ENCODE data around the gene TCP11. TPM values are rescaled to one million over a fixed set of nuclear protein-coding genes. Genes with fewer than 3 reads are reported as not detected.

TCP11 gene
- polyA plus RNA-seq, 1 of the 3 experiments (the other 2 are of a cell fraction), result 0.16 TPM

- 95% methylated on average over 18 of the region's 18 CpGs for WGBS (ENCODE audit: low lambda C conversion rate)
- Histone ChIP-seq H3K4me3 (ENCODE audit: low read depth in 2 of 2, low read length in 1 of 2) (no peak overlapping the region), H3K79me2 (ENCODE audit: insufficient read depth) (no peaks in the 10 kb centered on the region), H3K4me1 (ENCODE audit: control insufficient read depth in 1 of 2, insufficient read depth in 2 of 2, low read depth in 1 of 2, low read length in 1 of 2) (peaks cover 11 to 36% of the 10 kb centered on the region in 2 experiments), H3K9me2 (no peaks in the 10 kb centered on the region), H3F3A (replicated peaks; ENCODE audit: insufficient read depth) (peaks cover 9% of the 10 kb centered on the region), H2AFZ (ENCODE audit: low read depth) (no peak overlapping the region), H3K27ac (ENCODE audit: low read depth in 2 of 2, low read length in 1 of 2) (no peak overlapping the region), H3K36me3 (replicated peaks in 1 of 2; ENCODE audit: control insufficient read depth in 1 of 2, insufficient read depth in 2 of 2, low read length in 1 of 2) (peaks cover 0 to 14% of the 10 kb centered on the region in 2 experiments), H3K4me2 (no peak overlapping the region), H3K9me3 (no peaks in the 10 kb centered on the region), H3K27me3 (ENCODE audit: insufficient read depth) (no peaks in the 10 kb centered on the region), H3K9ac (no peak overlapping the region), H4K20me1 (ENCODE audit: insufficient read depth) (no peaks in the 10 kb centered on the region)
- no peak for TF ChIP-seq SIN3A (IDR thresholded peaks at IDR 0.05; ENCODE audit: borderline replicate concordance, low read depth, low read length)
- no peak for TF ChIP-seq EP300 (IDR thresholded peaks at IDR 0.05; ENCODE audit: borderline replicate concordance in 1 of 2, low read depth in 1 of 2, low read length in 1 of 2)
- no peak for TF ChIP-seq REST (IDR thresholded peaks at IDR 0.05; ENCODE audit: low read depth, low read length)
- TF ChIP-seq, protein P1, sequence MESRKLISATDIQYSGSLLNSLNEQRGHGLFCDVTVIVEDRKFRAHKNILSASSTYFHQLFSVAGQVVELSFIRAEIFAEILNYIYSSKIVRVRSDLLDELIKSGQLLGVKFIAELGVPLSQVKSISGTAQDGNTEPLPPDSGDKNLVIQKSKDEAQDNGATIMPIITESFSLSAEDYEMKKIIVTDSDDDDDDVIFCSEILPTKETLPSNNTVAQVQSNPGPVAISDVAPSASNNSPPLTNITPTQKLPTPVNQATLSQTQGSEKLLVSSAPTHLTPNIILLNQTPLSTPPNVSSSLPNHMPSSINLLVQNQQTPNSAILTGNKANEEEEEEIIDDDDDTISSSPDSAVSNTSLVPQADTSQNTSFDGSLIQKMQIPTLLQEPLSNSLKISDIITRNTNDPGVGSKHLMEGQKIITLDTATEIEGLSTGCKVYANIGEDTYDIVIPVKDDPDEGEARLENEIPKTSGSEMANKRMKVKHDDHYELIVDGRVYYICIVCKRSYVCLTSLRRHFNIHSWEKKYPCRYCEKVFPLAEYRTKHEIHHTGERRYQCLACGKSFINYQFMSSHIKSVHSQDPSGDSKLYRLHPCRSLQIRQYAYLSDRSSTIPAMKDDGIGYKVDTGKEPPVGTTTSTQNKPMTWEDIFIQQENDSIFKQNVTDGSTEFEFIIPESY (IDR thresholded peaks at IDR 0.05; ENCODE audit: borderline replicate concordance, low read depth), result no peak
- DNase-seq, result no peak
- POLR2A ChIA-PET, result no interaction called here
- CTCF ChIA-PET, result interaction anchor here (1.2 to 1.9 kb wide), 4 partner anchors 20 to 104 kb away, joined by 3 to 9 read pairs (median 3); no protein-coding TSS in a partner anchor
These were observed 49.6 kb downstream of the TCP11 start for GRCh38 chr6:35091346-35092083.

DNA sequence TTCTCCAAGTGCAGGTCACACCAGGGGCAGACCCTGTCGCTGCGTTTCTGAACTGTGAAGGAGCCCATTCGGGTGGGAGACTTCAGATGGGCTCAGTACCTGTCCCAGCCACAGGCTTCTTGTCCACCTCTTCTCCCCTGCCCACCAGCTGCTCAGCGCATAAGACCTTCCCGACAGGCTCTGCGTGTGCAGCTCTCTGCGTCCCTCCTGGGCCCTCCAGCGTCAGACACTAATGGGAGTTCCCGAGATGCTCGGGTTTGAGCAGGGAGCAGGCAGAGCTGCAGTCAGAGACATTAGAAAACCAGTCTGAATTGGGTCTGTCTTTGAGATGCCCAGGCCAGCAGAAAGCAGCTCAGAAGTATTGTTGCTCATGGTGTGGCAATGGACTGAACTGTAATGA, 50.4 kb downstream of the TCP11 start:
- Histone ChIP-seq H3K27ac (ENCODE audit: low read depth in 2 of 2, low read length in 1 of 2) (no peak overlapping the region), H3K4me1 (ENCODE audit: control insufficient read depth in 1 of 2, insufficient read depth in 2 of 2, low read depth in 1 of 2, low read length in 1 of 2) (peaks cover 11 to 28% of the 10 kb centered on the region in 2 experiments), H3K4me3 (ENCODE audit: low read depth in 2 of 2, low read length in 1 of 2) (no peak overlapping the region), H3K9ac (no peak overlapping the region), H3K9me3 (no peaks in the 10 kb centered on the region), H3F3A (replicated peaks; ENCODE audit: insufficient read depth) (peaks cover under 1% of the 10 kb centered on the region), H3K4me2 (no peak overlapping the region), H3K9me2 (no peaks in the 10 kb centered on the region), H2AFZ (ENCODE audit: low read depth) (no peak overlapping the region), H3K27me3 (ENCODE audit: insufficient read depth) (no peaks in the 10 kb centered on the region), H4K20me1 (ENCODE audit: insufficient read depth) (no peaks in the 10 kb centered on the region), H3K79me2 (ENCODE audit: insufficient read depth) (no peaks in the 10 kb centered on the region), H3K36me3 (replicated peaks in 1 of 2; ENCODE audit: control insufficient read depth in 1 of 2, insufficient read depth in 2 of 2, low read length in 1 of 2) (peaks cover 0 to 18% of the 10 kb centered on the region in 2 experiments)
- ChIA-PET POLR2A (no interaction called here), CTCF (interaction anchor here (1.2 to 1.9 kb wide), 2 partner anchors 49 to 103 kb away, joined by 3 to 9 read pairs; no protein-coding TSS in a partner anchor)
- DNase-seq, result no peak
- TF ChIP-seq EP300 (IDR thresholded peaks at IDR 0.05; ENCODE audit: borderline replicate concordance in 1 of 2, low read depth in 1 of 2, low read length in 1 of 2), result no peak
- no peak for TF ChIP-seq MAX (IDR thresholded peaks at IDR 0.05; ENCODE audit: low read depth)
- TF ChIP-seq, protein P2, sequence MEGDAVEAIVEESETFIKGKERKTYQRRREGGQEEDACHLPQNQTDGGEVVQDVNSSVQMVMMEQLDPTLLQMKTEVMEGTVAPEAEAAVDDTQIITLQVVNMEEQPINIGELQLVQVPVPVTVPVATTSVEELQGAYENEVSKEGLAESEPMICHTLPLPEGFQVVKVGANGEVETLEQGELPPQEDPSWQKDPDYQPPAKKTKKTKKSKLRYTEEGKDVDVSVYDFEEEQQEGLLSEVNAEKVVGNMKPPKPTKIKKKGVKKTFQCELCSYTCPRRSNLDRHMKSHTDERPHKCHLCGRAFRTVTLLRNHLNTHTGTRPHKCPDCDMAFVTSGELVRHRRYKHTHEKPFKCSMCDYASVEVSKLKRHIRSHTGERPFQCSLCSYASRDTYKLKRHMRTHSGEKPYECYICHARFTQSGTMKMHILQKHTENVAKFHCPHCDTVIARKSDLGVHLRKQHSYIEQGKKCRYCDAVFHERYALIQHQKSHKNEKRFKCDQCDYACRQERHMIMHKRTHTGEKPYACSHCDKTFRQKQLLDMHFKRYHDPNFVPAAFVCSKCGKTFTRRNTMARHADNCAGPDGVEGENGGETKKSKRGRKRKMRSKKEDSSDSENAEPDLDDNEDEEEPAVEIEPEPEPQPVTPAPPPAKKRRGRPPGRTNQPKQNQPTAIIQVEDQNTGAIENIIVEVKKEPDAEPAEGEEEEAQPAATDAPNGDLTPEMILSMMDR (IDR thresholded peaks at IDR 0.05), result no peak
- TF ChIP-seq USF1 (IDR thresholded peaks at IDR 0.05; ENCODE audit: borderline replicate concordance, low read depth), result no peak
- WGBS (ENCODE audit: low lambda C conversion rate), result 98% methylated on average over 9 of the region's 10 CpGs

Data from SK-N-SH (cell line).